Measurements from ENCODE around the gene CCL4L2. TPM values are rescaled to one million over a fixed set of nuclear protein-coding genes. Genes with fewer than 3 reads are reported as not detected.
"Not testable (repeated sequence)": the region's sequence is repeated elsewhere in the genome, so short reads cannot be mapped to it uniquely, and the experiment has no call there.

The CCL4L2 gene
- total and polyA plus RNA-seq, 11 donors = 0.18 to 6.8 (median 4.5) TPM; not detected in 8

DNA sequence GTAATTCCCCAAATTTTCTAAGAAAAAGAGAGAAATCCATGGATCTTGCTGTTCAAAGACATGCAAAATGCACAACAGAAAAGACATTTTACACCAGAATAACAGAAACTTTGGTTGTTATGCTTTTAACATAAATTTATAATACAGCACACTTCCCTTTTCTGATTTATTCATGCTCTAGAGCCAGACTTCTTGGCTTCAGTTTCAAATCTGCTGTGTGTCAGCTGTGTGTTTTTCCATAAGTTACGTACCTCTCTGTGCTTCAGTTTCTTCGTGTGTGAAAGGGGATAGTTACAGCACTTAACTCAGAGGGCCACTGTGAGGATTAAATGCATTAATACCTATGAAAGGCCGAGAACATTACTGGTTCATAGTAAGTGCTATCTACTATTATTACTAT is 7.5 kb upstream of the CCL4L2 start:
- Histone ChIP-seq H3K9me3 (no peaks in the 10 kb centered on the region), H3K36me3 (no peaks in the 10 kb centered on the region), H3K27me3 (peaks cover 0 to 21% (median 0%) of the 10 kb centered on the region in 9 donors), H3K27ac (no peak overlapping the region), H3K4me1 (peaks cover 0 to 14% (median 0%) of the 10 kb centered on the region in 12 donors), H3K4me3 (no peak overlapping the region)
- 78 to 91% (median 81%) methylated on average over 3 of the region's 3 CpGs for WGBS, 4 donors
- DNase-seq (no peak), ATAC-seq (no peak)
- no peak for TF ChIP-seq POLR2A (IDR thresholded peaks at IDR 0.05)
- TF ChIP-seq, protein P1, sequence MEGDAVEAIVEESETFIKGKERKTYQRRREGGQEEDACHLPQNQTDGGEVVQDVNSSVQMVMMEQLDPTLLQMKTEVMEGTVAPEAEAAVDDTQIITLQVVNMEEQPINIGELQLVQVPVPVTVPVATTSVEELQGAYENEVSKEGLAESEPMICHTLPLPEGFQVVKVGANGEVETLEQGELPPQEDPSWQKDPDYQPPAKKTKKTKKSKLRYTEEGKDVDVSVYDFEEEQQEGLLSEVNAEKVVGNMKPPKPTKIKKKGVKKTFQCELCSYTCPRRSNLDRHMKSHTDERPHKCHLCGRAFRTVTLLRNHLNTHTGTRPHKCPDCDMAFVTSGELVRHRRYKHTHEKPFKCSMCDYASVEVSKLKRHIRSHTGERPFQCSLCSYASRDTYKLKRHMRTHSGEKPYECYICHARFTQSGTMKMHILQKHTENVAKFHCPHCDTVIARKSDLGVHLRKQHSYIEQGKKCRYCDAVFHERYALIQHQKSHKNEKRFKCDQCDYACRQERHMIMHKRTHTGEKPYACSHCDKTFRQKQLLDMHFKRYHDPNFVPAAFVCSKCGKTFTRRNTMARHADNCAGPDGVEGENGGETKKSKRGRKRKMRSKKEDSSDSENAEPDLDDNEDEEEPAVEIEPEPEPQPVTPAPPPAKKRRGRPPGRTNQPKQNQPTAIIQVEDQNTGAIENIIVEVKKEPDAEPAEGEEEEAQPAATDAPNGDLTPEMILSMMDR (IDR thresholded peaks at IDR 0.05) = no peak
- intact Hi-C loops (cut with DNase I) = no loop called here

DNA sequence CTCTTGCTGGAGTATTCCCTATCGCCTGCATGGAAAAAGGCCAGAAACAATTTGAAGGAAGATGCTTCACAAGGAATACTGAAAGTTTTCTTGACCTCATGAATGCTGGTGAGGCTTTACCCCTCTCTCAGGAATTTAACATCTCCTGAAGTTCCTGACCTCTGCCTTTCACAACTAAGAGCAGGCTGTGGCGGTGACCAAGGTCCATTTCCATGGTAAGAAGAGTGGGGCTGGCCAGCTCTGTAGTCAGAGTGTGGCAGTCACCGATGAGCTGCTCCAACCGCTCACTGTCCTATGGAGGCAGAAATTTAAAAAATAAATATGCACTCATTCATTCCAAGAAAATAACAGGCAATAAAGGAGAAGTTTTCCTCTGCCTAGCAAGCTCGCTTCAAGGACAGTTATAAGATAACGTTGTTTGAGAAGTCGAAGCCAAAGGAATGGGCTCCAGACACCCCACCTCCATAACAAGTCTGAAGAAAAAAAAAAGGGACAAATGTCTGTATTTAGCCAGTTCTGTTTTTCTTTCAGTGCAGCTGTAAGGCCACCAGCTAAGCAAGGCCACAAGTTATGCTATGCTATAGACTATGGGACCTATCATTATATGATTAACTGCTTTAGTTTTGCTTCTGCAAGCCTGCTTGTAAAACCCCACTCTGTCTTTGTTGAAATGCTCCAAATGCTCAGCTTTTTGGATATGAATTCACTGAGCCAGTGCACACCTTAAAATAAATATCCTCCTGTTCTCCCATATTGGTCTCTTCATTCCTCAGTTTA is 6.0 kb upstream of the CCL4L2 start:
- H3K27ac ChIP-seq = no peak overlapping the region
- peaks cover 0 to 19% (median 0%) of the 10 kb centered on the region in 9 donors for H3K27me3 ChIP-seq
- DNase-seq (no peak), ATAC-seq (no peak)
- TF ChIP-seq, protein P1 (IDR thresholded peaks at IDR 0.05) = no peak
- TF ChIP-seq POLR2A (IDR thresholded peaks at IDR 0.05) = no peak
- H3K9me3 ChIP-seq = no peaks in the 10 kb centered on the region
- no peaks in the 10 kb centered on the region for H3K36me3 ChIP-seq
- WGBS, 4 donors = 85 to 89% (median 86%) methylated on average over 7 of the region's 7 CpGs
- H3K4me3 ChIP-seq = no peak overlapping the region
- peaks cover 0 to 14% (median 0%) of the 10 kb centered on the region in 12 donors for H3K4me1 ChIP-seq
- intact Hi-C loops (cut with DNase I) = no loop called here

DNA sequence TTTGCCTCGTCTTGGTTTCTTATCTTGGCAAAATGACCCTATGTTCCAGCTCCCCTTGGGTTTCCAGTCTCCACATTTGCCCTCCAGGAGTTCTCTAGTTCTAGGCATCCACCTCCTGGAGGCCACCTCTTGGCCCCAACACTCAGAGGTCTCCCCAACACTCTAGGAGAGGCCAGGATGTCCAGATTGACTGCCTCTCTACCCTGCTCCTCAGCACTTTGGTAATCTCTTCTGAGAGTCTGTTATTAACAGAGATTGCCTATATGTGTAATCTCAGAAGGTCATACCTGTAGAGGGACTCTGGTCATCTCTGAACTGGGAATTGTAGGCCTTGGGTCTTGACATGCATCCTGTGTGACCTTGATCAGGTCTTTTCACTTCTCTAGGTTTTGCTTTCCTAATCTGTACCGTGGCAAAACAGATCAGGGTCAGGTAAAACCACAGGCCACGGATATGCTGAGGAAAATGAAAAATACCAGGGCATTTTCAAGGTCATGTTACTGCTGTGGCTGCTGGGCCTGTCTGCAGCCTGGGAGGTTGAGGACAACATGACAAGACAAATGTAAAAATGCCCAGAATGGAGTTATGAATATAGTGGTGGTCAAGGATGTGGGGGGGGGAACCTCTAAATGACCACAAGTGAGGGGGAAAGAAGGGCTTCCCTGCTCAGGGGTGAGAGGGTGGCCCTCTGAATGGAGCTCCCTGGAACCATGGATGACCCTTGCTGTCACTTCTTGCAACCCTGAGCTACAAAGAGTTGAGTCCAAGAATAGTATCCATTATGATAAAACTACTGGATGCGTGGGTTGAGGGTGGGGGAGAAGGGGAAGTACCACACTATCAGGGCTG is 5.0 kb upstream of the CCL4L2 start:
- DNase-seq (no peak), ATAC-seq (no peak)
- Histone ChIP-seq H3K27me3 (peaks cover 0 to 19% (median 0%) of the 10 kb centered on the region in 9 donors), H3K9me3 (no peaks in the 10 kb centered on the region), H3K27ac (no peak overlapping the region), H3K4me1 (peaks cover 0 to 14% (median 0%) of the 10 kb centered on the region in 12 donors), H3K36me3 (no peaks in the 10 kb centered on the region), H3K4me3 (no peak overlapping the region)
- TF ChIP-seq, protein P1 (IDR thresholded peaks at IDR 0.05) = no peak
- no peak for TF ChIP-seq POLR2A (IDR thresholded peaks at IDR 0.05)
- intact Hi-C loops (cut with DNase I) = no loop called here
- 65 to 77% (median 68%) methylated on average over 4 of the region's 4 CpGs for WGBS, 4 donors

DNA sequence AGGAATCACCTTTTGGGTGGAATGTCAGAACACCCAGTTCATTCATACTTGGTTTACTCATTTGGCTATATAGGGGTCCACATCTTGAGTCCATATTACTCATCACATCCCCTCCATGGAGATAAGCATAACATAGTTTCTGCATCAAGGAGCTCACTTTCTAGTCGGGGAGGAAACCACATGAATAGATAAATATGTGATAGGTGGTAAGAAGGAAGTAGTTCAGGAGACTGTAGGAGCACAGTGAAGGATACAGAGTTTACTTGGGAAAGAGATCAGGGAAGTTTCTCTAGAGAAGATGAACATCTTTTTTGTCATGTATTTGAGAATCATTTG is 4.4 kb upstream of the CCL4L2 start:
- intact Hi-C loops (cut with DNase I); ATAC-seq; H3K4me3 ChIP-seq; H3K36me3 ChIP-seq; H3K9me3 ChIP-seq; DNase-seq; H3K27ac ChIP-seq: not testable (repeated sequence)
- Histone ChIP-seq H3K4me1 (peaks cover 0 to 14% (median 0%) of the 10 kb centered on the region in 12 donors), H3K27me3 (peaks cover 0 to 19% (median 0%) of the 10 kb centered on the region in 9 donors)
- 19 to 40% (median 31%) methylated on average over 1 of the region's 1 CpG for WGBS, 4 donors

DNA sequence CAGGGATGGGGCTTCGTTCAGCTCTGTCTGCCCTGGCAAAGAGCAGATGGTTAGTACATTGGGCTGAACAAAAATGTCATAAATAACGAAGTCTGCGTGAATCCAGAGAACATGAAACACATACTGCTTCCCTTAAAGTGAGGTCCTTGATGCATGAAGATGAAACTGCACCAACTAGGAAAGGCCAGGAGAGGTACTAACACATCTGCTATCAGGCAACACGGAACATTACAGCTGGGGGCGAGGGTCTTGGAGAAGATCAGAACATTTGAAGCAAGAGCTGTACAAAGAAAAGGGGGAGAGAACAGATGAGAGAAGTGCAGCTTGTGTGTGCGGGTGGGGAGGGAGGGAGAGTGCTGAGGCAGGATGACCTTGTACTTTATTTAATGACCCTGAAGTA is 3.5 kb upstream of the CCL4L2 start:
- DNase-seq; ATAC-seq; H3K27ac ChIP-seq; H3K9me3 ChIP-seq; H3K4me3 ChIP-seq; intact Hi-C loops (cut with DNase I); H3K36me3 ChIP-seq: not testable (repeated sequence)
- WGBS, 4 donors = 53 to 78% (median 63%) methylated on average over 6 of the region's 6 CpGs
- H3K27me3 ChIP-seq = peaks cover 0 to 27% (median 0%) of the 10 kb centered on the region in 9 donors
- peaks cover 0 to 13% (median 0%) of the 10 kb centered on the region in 12 donors for H3K4me1 ChIP-seq

All from heart left ventricle (tissue), 16 donors.